ENCODE data around the gene TSEN15.
"Not testable (repeated sequence)": the region's sequence is repeated elsewhere in the genome, so short reads cannot be mapped to it uniquely, and the experiment has no call there.

TSEN15 gene

GRCh38 chr1:184053881-184054280 is 2.4 kb downstream of the TSEN15 start:
- no peak for DNase-seq (ENCODE audit: low read depth)

DNA sequence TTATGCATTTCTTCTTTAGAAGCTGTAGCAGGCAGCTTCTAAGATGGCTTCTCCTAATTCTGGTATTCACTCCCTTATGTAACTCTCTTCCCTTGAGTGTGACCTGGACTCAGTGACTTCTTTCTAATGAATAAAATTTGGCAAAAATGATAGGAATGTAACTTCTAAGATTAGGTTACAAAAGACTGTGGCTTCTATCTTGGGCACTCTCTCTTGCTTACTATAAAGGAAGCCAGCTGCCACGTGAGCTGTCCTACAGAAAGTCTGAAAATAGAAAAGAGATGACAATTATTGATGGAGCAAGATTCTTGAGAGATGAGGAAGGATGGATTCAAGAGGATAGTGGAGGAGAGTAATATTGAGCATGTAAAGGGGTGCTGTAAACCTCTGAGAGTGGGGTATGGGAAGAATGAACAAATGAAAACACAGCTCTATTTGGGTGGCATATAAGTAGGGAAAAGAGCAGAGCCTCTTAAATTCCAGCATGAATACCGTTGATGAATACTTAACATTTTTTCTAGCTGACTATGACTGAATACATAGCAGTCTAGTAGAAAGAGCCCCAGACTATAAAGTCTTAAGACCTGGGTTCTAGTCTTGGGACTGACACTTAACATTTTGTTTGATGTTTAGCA is 5.5 kb downstream of the TSEN15 start:
- DNase-seq (ENCODE audit: low read depth), result no peak

GRCh38 chr1:184059887-184060286 is 8.4 kb downstream of the TSEN15 start:
- DNase-seq (ENCODE audit: low read depth), result no peak

- DNase-seq (ENCODE audit: low read depth), result no peak
Measured at GRCh38 chr1:184060316-184060715, 8.8 kb downstream of the TSEN15 start.

DNA sequence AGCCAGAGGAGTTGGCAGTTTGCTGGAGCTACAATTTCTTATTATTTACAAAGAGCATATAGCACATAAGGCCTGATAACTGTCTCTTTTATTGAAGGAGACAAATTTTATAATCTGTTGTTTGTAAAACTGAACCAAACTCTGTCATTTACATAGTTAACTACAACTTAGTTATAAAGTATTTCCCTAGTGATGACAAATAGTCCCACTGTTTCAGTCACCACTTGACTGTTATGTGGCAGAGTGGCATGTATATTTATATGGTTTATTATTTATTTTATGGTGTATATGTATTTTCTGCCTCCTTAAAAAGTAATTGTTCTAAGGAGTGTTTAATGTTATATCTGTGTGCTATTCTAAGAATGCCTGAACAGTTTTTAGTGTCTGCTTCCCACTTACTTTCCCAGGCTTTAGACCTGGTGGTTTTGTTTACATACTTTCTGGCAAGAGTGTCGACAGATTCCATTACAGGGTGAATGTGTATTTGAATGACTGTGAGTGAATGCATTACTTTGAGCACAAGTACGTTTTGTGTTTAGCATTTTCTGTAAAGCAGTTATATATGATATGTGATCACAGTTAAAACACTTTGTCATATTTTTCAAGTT is 10.0 kb downstream of the TSEN15 start:
- DNase-seq (ENCODE audit: low read depth), result no peak

- no peak for DNase-seq (ENCODE audit: low read depth)
Measured at GRCh38 chr1:184062640-184063286, 11.2 kb downstream of the TSEN15 start.

- DNase-seq (ENCODE audit: low read depth), result no peak
Measured at GRCh38 chr1:184065559-184065958, 14.0 kb downstream of the TSEN15 start.

DNA sequence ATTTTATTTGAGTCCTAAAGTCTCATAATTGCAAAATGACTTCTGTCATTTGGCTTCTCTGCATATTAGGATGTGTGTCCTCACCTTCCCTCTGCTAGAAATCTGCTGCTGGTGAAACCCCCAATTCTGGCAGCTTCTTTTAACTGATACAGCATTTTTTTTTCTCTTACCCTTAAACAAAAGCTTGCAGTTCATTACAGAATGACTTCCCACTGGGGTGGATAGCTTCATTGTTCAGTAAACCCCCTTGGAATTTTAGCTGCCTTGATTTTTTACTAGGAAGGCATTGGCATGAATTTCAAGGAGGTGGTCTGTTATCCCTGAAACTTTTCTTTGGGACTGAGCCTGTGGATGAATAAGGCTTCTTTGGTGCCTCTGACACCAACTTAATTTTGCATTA is 16.8 kb downstream of the TSEN15 start:
- no peak for DNase-seq (ENCODE audit: low read depth)

GRCh38 chr1:184069675-184070074 is 18.1 kb downstream of the TSEN15 start:
- no peak for DNase-seq (ENCODE audit: low read depth)

DNA sequence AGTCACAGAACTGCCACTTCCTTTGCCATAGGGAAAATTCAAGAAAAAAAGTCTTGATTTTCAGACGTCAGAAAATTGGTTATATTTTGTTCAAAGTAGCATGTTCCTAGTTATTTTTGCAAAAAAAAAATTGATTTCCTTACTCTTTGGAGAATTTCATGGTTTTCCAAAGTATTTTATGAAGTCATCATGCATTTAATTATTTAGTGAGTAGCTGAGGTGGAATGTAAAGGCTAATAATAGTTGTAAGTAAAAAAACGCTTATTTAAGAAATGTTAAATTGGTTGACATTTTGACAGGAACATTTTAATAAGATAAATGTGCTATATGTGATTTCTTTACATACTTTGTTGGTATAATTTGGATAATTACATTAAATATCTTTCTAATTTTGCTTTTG is 20.8 kb downstream of the TSEN15 start:
- DNase-seq (ENCODE audit: low read depth), result no peak

DNA sequence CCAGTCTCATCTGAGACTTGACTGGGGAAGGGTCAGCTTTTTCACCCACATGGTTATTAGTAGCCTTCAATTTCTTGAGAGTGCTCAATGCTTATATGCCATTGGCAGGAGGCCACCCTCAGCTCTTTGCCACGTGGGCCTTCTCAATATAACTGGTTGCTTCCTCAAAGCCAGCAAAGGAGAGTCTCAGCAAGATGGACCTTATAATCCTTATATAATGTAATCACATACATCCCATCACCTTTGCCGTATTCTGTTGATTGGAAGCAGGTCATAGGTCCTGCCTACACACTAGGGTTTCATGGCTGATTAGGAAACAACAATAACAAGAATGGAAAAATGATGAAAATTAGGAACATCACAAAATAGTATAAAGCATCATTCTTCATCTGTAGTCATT is 22.9 kb downstream of the TSEN15 start:
- no peak for DNase-seq (ENCODE audit: low read depth)

GRCh38 chr1:184075055-184076029 is 23.8 kb downstream of the TSEN15 start:
- DNase-seq (ENCODE audit: low read depth), result no peak

- no peak for DNase-seq (ENCODE audit: low read depth)
Measured at GRCh38 chr1:184078564-184079249, 27.2 kb downstream of the TSEN15 start.

DNA sequence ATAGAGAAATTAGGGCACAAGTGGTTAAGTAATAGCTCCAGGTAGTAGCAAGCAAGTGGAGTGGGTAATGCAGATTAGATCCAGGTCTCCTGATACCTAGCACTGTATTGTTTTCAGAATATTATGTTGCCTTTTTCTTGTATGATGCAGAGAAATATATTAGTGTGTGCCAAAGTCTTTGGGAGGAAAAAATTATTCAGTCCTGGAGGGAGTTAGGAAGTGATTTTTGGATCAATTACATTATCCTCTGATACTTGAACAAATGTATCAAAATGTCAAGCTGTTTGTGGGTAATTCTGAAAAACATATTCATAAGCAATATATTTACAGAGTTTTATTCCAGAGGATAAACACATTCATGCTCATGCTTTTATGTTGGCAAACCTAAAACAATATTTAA is 28.8 kb downstream of the TSEN15 start:
- DNase-seq (ENCODE audit: low read depth), result no peak

DNA sequence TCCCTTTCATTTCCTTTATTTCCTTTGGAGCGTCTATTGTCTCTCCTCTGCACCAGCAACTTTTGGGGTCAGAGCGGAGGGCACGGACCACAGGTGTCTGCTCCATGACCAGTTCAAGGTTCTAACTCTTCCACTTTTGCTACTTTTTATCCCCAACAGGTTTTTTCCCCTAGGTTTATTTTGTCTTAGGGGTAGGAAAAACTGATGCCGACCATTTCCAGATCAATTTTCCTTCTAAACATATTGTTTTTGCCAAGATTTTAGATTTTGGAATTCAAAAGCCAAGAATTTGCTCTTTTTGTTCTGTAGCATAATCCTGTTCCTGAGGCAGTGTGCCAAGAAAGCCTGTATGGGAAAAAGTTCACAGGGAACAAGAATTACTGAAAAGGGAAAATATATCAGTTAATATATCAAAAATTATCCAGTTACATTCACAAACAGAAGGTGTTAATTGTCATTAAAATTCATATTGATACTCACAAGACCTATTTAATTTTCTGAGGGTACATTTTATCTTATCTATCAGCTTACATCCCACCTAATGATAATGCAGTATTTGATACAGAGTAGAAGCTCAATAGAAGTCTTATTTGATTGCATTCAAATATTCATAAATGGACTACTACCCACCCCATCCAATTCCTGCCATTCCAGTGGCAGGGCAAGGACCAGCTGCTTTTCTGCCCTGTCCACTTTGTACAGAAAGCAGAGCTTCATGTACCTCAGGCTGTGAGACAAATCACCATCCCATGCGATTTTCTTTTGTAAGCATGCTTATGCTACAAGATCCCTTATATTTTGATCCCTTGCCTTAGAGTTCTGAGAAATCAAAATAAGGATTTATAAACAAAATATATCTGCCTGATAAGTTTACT is 31.2 kb downstream of the TSEN15 start:
- no peak for DNase-seq (ENCODE audit: low read depth)

- no peak for DNase-seq (ENCODE audit: low read depth)
Measured at GRCh38 chr1:184085667-184086066, 34.1 kb downstream of the TSEN15 start.

- no peak for DNase-seq (ENCODE audit: low read depth)
Measured at GRCh38 chr1:184088037-184088436, 36.5 kb downstream of the TSEN15 start.

DNA sequence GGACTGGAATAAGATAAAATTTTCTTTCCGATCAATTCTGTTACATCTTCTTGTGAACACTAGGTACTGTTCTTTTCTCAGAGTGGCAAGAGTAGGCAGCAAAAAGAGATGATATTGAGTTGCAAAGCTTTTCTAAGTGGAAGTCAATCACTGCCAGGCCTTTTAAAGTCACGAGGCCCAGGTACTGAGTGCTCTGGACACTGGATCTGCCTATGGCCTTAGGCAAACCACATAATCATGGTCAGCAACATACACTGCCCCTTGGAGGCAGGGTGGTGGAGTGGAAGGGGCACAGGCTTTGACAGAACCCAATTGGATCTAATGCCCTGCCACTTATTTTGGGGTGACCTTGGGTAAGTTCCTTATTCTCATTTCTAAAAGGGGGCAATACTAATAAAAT is 41.5 kb downstream of the TSEN15 start:
- DNase-seq (ENCODE audit: low read depth), result no peak

GRCh38 chr1:184096005-184096404 is 44.5 kb downstream of the TSEN15 start:
- DNase-seq (ENCODE audit: low read depth), result no peak

GRCh38 chr1:184096580-184096979 is 45.0 kb downstream of the TSEN15 start:
- not testable (repeated sequence) for DNase-seq (ENCODE audit: low read depth)

GRCh38 chr1:184101141-184101540 is 49.6 kb downstream of the TSEN15 start:
- no peak for DNase-seq (ENCODE audit: low read depth)
